Measurements from ENCODE around the gene AP2A2.
A peak's percentile ranks its signal among the peaks of the same experiment; 100 is the strongest.
"Not testable (repeated sequence)": the region's sequence is repeated elsewhere in the genome, so short reads cannot be mapped to it uniquely, and the experiment has no call there.

Gene AP2A2

GRCh38 chr11:957212-957920 lies 31.7 kb downstream of the AP2A2 start:
- no peak for DNase-seq

GRCh38 chr11:958101-958500 lies 32.4 kb downstream of the AP2A2 start:
- no peak for DNase-seq

DNA sequence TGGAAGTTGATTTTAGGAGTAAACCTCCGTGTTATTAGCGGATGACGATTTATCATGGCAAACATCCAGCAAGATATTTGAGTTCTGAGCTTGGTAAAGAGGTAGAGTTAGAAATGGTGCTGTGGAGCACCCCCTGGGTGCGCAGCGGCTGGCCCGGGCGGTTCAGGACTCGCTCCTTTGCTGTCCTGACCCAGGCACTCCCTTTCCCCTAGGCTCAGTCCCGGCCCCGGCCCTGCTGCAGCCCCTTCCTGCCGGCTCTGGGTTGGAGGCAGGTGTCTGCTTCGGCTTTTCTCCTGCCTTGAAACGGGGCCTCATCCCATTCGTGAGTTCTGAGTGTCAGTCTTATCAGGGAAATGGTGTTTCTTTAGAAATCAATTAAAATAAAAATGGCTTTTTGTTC lies 33.4 kb downstream of the AP2A2 start:
- DNase-seq = no peak

- no peak for DNase-seq
Measured at GRCh38 chr11:959608-960007, 33.9 kb downstream of the AP2A2 start.

GRCh38 chr11:961310-961920 lies 35.7 kb downstream of the AP2A2 start:
- peak in 1 of 2 donors; percentile 13 for DNase-seq

GRCh38 chr11:961921-962320 lies 36.3 kb downstream of the AP2A2 start:
- DNase-seq = no peak

DNA sequence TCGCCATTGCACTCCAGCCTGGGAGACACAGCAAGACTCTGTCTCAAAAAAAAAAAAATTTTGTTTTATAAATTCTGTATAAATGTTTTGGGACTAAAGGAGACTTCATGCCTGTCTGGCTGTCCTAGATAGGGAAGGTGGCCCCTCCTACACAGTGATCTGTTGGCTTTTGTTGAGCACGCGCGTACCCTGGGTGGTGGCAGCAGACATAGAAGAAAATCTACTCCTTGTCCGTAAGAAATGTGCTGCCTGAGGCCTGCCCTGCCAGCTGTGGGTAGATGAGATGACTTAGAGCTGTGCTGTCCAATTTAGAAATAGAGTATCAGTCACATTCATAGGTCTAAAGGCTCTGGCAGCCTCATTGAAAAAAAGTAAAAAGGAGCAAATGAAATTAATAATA lies 37.0 kb downstream of the AP2A2 start:
- DNase-seq = no peak

DNA sequence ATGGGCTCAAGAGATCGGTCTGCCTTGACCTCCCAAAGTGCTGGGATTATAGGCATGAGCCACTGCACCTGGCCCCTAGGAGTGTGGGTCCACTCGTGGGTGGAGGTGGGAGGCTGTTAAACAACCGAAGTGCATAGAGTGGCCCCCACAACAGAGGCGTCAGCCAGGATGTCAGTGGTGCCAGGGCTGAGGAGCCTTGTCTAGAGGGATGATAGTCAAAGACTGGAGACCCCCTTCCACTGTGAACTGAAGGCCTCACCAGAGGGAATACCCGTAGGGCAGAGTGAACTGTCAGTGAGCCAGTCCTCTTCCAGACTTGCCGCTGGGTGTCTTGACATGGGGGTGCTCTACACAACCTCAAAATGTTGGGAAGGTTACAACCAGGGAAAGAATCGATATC lies 38.2 kb downstream of the AP2A2 start:
- DNase-seq = no peak

GRCh38 chr11:965206-965775 lies 39.6 kb downstream of the AP2A2 start:
- DNase-seq = no peak

DNA sequence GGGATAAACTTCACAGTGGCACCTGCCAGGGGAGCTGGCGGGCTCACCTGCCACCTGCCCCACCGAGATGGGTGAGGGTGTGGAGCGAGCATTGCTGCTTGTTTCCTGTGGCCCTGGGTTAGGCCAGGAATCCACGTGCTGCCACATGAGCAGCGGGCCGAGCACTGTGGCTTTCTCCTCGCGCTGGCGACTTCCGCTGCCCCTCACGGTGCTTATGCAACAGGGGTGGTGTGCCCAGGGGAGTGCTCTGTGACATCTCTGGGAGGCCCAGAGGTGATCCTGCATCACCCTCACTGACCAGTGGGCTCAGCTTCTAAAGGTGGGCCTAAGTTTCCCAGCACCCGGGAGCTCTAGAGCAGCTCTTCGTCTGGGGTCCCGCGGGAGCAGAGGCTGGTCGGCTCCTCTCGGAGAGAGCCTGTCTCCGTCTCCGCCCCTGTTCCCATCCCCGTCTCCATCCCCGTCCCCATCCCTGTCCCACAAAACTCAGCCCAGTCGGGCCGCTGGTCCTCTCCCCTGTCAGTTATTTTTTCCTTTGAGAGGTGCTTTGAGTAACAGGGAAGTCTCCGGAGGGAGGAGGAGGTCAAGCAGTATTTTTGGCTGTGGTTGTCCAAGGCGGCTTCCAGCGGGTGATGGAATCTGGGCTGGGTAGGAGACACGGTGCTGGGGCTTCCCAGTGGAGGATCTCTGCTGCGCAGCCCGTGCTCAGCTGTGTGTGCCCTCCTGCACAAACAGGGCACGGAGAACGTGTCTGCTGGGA lies 42.5 kb downstream of the AP2A2 start:
- DNase-seq = no peak

GRCh38 chr11:968822-969221 lies 43.2 kb downstream of the AP2A2 start:
- no peak for DNase-seq

- DNase-seq = no peak
Measured at GRCh38 chr11:969651-970205, 44.1 kb downstream of the AP2A2 start.

- DNase-seq = peak in 1 of 2 donors; percentile 13
Measured at GRCh38 chr11:970319-970871, 44.7 kb downstream of the AP2A2 start.

GRCh38 chr11:971092-971690 lies 45.5 kb downstream of the AP2A2 start:
- DNase-seq = no peak

DNA sequence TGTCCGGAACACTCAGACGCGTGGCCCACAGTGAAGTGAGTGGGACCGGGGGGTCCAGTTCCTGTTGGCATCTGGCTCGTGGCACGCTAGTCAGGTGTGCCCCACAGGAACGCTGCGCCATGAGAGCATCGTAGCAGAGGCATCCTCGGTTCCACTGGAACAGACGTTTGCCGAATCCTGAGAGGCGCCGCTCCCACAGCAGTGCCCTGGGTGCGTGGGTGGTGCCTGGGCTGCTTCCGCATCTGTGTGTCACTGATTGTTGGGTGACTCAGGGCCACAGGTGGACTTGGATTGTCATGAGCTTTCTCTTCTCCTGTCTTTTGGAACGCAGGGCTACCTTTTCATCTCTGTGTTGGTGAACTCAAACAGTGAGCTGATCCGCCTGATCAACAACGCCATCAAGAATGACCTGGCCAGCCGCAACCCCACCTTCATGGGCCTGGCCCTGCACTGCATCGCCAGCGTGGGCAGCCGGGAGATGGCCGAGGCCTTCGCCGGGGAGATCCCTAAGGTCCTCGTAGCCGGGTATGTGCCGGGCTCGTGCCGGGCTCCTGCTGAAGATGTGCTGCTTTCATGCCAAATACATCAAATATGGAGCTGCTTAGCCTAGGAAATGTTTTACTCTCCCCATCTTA lies 46.2 kb downstream of the AP2A2 start:
- no peak for DNase-seq

DNA sequence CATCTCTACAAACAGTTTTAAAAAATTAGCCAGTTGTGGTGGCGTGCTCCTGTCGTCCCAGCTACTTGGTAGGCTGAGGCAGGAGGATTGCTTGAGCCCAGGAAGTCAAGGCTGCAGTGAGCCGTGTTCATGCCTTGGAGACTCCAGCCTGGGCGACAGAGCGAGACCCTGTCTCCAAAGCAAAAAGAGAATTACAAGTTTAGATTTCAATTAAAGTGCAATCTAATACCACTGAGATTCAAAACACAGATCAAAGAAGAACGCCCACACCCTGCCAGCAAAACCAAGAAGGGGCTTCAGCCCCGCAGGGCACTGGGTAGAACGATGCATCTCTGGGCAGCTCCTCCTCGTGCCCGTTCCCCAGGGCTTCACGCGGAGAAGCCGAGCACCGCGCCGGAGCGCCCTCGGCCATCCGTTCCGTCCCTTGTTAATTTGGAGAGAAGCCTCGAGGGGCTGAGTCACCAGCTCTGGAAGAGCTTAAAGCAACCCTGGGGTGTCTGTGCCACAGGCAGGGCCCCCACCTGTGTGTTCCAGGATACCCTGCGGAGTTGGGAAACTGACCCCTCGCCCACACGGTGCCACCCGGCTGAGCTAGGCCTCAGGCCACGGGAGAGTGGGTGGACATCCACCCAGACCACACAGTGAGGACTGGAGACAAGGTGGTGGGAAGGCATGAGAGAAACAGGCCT lies 47.0 kb downstream of the AP2A2 start:
- DNase-seq = no peak

DNA sequence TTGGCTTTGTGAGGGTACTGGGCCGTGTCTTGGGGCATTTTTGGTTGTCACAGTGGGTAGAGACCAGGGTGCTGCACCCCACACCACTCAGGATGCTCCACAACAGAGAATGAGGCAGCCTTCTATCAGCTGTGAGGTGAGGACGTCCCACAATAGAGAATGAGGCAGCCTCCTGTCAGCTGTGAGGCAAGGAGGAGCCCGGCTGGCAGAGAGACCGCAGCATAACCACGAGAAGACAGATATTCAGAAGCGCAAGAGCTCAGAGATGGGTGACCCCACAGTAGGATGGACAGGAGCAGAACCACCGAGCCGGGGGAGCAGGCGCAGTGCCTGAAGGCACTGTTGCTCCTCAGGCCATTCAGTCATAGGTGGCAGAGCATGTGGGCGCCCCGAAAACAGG lies 47.6 kb downstream of the AP2A2 start:
- DNase-seq = no peak

DNA sequence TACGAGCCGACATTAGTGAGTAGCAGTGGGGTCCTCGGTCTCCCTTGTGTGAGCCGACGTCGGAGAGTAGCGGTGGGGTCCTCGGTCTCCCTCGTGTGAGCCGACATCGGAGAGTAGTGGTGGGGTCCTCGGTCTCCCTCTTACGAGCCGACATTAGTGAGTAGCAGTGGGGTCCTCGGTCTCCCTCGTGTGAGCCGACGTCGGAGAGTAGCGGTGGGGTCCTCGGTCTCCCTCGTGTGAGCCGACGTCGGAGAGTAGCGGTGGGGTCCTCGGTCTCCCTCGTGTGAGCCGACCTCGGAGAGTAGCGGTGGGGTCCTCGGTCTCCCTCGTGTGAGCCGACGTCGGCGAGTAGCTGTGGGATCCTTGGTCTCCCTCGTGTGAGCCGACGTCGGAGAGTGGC lies 49.7 kb downstream of the AP2A2 start:
- not testable (repeated sequence) for DNase-seq

DNA sequence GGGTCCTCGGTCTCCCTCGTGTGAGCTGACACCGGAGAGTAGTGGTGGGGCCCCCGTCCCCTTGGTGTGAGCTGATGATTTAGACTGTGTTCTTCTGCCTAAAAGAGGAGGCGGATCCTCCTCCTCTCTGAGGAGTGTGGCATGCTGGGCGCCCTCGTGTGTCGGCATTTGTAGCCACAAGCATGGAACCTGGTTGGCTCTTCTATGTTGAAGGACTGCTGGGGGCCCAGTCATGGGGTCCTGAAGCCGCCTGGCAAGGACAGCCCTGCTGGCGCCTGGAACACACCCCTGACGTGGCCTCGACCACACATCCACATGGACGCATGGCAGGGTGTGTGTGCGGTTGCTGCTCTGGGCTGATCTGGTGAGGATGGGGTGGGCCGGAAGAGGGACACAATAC lies 50.2 kb downstream of the AP2A2 start:
- no peak for DNase-seq

GRCh38 chr11:976431-977160 lies 50.9 kb downstream of the AP2A2 start:
- no peak for DNase-seq

All from CD4-positive, alpha-beta T cell treated with Interleukin-1 beta for 1 hour (primary cell).